ENCODE results near the gene AWAT2. TPM values are rescaled to one million over a fixed set of nuclear protein-coding genes. Genes with fewer than 3 reads are reported as not detected.

The AWAT2 gene
- total and polyA plus RNA-seq, 9 of the 15 experiments (the other 6 are each of a cell fraction or from before 2014, with no cell fraction given): not detected

GRCh38 chrX:69991685-69992084 is 58.1 kb downstream of the AWAT2 start:
- Histone ChIP-seq H3K36me3 (ENCODE audit: control insufficient read depth, insufficient read depth, low read length) (no peaks in the 10 kb centered on the region), H3K4me1 (replicated peaks in 1 of 2; ENCODE audit: control insufficient read depth in 2 of 2, insufficient read depth in 2 of 2, low read length in 2 of 2) (no peaks in the 10 kb centered on the region), H3K27ac (ENCODE audit: extremely low read depth, low read depth, low read length) (no peak overlapping the region), H3K4me2 (ENCODE audit: insufficient read depth, low read length) (no peak overlapping the region), H2AFZ (ENCODE audit: low read depth, low read length) (no peak overlapping the region), H4K20me1 (replicated peaks; ENCODE audit: control insufficient read depth, insufficient read depth, low read length) (no peaks in the 10 kb centered on the region), H3K9ac (ENCODE audit: insufficient read depth in 1 of 2, low read depth in 2 of 2, low read length in 2 of 2) (no peak overlapping the region), H3K79me2 (ENCODE audit: control insufficient read depth, insufficient read depth, low read length) (no peaks in the 10 kb centered on the region), H3K9me1 (ENCODE audit: control insufficient read depth, insufficient read depth, low read length) (no peaks in the 10 kb centered on the region), H3K27me3 (ENCODE audit: control insufficient read depth in 2 of 2, insufficient read depth in 2 of 2, low read length in 2 of 2) (no peaks in the 10 kb centered on the region; a peak in 1 of 5 replicates), H3K9me3 (replicated peaks; ENCODE audit: control insufficient read depth, insufficient read depth, low read depth, low read length) (no peaks in the 10 kb centered on the region), H3K4me3 (no peak overlapping the region)
- WGBS (ENCODE audit: insufficient coverage, low coverage, missing lambda C conversion rate): 4% methylated on average over 2 of the region's 3 CpGs
- intact Hi-C loops (cut with micrococcal nuclease) (no loop called here), in situ Hi-C loops (cut with MboI) (no loop called here)
- CTCF ChIA-PET (ENCODE audit: low intra/inter-chr PET ratio): no interaction called here
- ATAC-seq: no peak
- no TSS peak for BruUV-seq (replicated peaks)
- FAIRE-seq: no peak
- POLR2A ChIA-PET: no interaction called here
- no peak for DNase-seq (ENCODE audit: extremely low read depth in 1 of 4, low spot score in 3 of 4)
- TF ChIP-seq KLF10 (CRISPR knock-in tag; IDR thresholded peaks at IDR 0.05): no peak
- no peak for TF ChIP-seq GTF2B (IDR thresholded peaks at IDR 0.05; ENCODE audit: extremely low read depth, insufficient read length)
- no peak for TF ChIP-seq RBM34 (IDR thresholded peaks at IDR 0.05; ENCODE audit: borderline replicate concordance, insufficient read depth, low read length)
- TF ChIP-seq MEIS2 (IDR thresholded peaks at IDR 0.05; ENCODE audit: partially characterized antibody): no peak
- no peak for TF ChIP-seq HNRNPK (IDR thresholded peaks at IDR 0.05; ENCODE audit: low read depth, low read length, poor library complexity, severe bottlenecking)
- TF ChIP-seq ZNF146 (CRISPR knock-in tag; IDR thresholded peaks at IDR 0.05; ENCODE audit: unreplicated experiment): no peak
- no peak for TF ChIP-seq ZNF318 (IDR thresholded peaks at IDR 0.05; ENCODE audit: borderline replicate concordance in 1 of 2, low read depth in 1 of 2)
- TF ChIP-seq TEAD4 (IDR thresholded peaks at IDR 0.05; ENCODE audit: low read length): no peak
- TF ChIP-seq TEAD4 (CRISPR knock-in tag; IDR thresholded peaks at IDR 0.05; ENCODE audit: borderline replicate concordance): no peak
- no peak for TF ChIP-seq ZC3H8 (IDR thresholded peaks at IDR 0.05)
- no peak for TF ChIP-seq CHD2 (IDR thresholded peaks at IDR 0.05; ENCODE audit: low read depth, low read length)
- TF ChIP-seq PHF20 (IDR thresholded peaks at IDR 0.05; ENCODE audit: partially characterized antibody): no peak
- no peak for TF ChIP-seq JUN (IDR thresholded peaks at IDR 0.05; ENCODE audit: borderline replicate concordance, low read depth, low read length)
- no peak for TF ChIP-seq JUN (CRISPR knock-in tag; IDR thresholded peaks at IDR 0.05; ENCODE audit: borderline replicate concordance)
- no peak for TF ChIP-seq CEBPG (CRISPR knock-in tag; IDR thresholded peaks at IDR 0.05)
- TF ChIP-seq CEBPG (tag; conservative IDR thresholded peaks at IDR 0.05 in 1 of 2, IDR thresholded peaks at IDR 0.05 in 1 of 2): no peak
